HG02885 (cell line): Measurements from ENCODE around the gene ATP2A3.
A peak's percentile ranks its signal among the peaks of the same experiment; 100 is the strongest.

ENCODE experiments used
- ATAC-seq: cut with Tn5 transposase; IDR thresholded peaks from one replicate; pipeline ENCODE4 v1.9.1; 2021; ENCODE audit warnings: mild to moderate bottlenecking; ENCODE audit not compliant: unreplicated experiment, poor library complexity

ATP2A3 gene

DNA sequence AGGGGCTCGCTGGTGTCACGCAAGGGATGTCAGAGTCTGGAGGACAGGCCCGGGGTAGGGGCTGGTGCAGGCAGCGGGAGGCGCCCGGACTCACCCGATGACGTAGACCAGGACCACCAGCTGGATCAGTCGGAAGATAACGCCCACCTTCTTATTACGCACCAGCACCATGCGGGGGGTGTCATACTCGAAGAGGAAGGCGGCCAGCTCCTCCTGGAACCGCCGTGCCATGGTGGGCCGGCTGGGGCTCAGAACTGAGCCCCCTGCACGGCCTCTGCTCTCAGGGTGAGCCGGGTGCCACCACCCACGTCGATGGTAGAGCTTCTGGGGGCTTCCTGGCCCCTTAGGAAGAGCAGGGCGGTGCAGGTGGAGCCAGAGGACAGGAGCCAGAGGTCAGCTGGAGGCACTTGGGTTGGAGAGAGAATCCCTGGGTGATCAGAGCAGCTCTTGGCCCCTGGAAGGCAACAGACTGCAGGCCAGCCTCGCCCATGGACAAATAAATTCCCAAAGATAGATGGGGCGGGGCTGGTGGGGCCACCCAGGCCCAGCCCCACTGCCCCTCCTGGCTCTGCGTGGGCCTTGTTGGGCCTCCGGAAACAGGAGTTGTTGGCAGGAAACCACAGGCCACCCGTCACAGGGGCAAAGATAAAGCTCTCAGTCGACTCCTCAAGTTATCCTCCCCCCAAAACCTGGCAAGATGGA is 48.1 kb downstream of the ATP2A3 start, which contains the start of gene P2RX1:
P2RX1 (minus strand) TSS at position 471 of the 702 bp plus-strand sequence; CDS start at position 231, 240 bp downstream.
- ATAC-seq: no peak

DNA sequence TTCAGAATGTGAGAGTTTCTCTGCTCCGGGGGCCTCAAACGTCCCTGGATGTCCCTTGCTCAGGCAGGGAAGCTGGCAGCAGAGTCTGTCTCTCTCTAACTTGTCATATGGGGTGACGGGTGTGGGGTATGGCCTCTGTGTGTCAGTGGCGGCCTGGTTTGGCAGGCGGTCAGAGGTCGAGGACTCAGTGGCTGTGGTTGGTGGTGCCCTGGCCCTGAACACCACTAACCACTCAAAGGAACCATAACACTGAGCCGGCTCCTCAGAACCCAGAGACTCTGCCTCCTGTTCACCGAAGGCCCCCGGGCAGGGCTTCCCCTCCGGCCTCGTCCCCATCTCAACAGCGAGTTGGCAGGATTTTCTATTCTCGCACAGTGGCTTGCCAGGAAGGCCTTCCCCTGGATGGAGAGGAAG is 48.6 kb downstream of the ATP2A3 start:
- ATAC-seq: no peak

DNA sequence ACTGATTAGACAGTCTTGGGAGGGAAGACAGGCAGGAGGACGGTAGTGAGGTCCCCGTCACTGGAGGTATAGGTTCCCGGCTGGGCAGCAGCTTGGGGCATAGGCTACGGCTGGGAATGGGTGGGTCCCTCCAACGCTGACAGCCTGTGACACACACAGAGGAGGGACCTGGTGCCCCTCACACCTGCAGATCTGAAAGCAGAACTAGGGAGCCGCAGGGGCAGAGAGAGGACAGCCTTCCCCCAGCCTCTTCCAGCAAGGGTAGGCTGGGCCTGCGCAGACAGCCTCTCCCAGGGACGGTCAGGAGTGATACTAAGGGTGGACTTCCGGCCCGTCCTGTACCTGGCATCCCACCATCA is 49.9 kb downstream of the ATP2A3 start:
- ATAC-seq: peak; percentile 50

DNA sequence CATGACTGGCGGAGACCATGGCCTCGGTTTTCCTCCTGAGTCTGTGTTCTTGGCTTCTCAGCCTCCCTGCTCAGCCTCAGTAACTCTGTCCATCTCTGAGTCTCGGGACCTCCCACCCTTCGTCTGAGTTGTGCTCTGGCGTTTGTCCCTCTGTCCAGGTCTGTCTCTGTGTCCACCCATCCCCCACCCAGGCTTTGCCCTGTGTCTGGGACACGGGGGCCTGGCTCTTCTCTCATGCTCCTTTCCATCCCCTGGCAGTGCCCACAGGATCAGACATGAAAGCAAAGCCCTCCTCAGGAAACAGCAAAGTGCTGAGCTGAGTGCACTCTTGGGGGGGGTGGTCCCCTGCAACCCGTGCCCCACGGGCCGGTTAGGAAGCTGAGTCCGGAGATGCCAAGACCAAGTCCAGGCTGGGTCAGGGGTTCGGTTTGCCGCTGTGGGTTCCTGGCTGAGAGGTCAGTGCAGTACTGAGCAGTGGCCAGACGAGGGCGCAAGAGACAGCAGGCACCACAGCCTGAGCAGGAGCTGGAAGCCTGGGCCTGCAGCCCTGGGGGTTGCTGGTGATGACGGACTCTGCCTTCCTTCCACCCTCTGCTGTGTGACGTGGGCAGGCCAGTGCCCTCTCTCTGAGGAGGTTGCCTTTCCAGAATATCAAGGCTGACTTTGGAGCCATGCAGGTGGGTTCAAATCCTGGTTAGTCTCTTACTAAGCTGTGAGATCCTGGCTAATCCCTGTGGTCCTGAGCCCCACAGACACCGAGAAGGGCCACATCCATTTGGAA is 50.5 kb downstream of the ATP2A3 start:
- peak; percentile 53 for ATAC-seq

DNA sequence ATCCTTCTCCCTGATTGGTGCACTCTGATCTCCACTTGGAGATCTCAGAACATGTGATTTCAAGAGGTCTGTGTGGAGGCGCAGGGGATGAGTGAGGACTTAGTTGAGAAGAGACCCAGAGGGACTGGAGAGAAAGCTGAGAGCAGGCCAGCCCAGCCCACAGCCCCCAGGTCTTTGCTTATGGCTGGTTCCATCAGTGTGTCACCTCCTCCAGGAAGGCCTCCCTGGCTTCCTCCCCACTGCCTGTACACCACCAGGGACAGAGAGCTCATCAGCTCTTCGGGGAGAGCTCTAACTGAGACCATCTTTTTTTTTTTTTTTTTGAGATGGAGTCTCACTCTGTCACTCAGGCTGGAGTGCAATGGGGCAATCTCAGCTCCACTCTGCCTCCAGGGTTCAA is 51.4 kb downstream of the ATP2A3 start:
- no peak for ATAC-seq

DNA sequence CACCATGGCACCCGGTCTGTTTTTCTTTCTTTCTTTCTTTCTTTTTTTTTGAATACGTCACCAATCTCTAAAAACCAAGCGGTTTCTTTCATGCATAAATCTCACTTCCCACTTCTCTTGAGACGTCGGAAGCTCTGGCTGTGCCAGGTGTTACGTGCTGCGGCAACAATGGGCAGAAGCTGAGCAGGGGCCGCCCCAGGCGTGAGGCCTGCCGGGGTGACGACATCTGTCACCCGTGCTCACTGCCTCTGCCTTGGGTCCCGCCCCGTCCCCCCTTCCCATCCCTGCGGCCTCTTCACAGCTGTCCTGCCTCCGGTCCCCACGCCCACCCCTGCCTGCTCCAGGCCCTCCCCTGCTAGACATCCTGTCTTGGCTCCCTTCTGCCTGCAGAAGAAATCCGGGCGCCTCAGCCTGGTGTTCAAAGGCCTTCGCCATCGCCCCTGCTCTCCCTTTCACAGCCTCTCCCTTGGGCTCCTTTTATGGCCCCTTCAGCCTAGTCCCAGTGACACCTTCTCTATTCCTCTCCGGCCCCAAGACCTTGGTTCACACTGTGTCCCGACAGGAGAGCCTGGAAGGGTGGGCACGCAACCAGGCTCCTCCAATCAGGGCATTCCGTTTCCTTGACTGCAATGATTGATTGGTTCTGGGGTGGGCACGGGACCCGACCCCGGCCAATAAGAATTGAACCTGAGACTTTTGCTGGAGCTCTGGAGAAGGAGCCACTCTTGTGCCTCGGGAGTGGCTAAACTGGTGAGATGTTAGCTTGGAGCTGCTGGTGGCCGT is 52.8 kb downstream of the ATP2A3 start:
- ATAC-seq: peak; percentile 78

DNA sequence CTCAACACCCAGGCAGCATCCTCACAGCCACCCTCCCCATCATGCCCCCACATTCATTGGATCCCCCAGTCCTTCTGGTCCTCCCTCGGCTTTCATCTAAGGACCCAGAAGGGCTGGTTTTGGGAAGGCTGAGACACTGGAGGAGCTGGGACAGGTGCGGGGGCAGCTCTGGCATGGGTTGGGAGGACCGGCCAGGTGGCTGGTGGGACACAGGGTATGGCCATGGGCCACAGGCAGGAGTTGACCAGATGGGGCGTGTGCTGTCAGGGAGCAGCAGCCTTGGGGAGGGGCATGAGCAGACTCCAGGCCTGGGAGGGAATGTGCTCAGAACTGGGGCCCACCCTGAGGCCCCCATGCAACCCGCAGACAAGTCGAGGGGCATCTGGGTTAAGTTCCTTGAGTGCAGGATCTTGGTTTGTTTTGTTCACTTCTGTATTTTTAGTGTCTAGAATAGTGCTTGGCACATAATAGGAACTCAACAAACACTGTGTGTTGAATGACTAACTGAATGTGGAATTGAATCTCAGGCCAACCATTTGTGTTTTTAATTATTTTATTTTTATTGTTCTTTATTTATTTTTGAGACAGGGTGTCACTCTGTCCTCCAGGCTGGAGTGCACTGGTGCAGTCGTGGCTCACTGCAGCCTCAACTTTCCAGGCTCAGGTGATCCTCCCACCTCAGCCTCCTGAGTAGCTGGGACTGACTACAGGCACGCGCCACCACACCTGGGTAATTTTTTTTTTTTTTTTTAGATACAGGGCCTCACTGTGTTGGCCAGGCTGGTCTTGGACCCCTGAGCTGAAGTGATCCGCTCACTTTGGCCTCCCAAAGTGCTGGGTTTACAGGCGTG is 53.6 kb downstream of the ATP2A3 start:
- no peak for ATAC-seq

DNA sequence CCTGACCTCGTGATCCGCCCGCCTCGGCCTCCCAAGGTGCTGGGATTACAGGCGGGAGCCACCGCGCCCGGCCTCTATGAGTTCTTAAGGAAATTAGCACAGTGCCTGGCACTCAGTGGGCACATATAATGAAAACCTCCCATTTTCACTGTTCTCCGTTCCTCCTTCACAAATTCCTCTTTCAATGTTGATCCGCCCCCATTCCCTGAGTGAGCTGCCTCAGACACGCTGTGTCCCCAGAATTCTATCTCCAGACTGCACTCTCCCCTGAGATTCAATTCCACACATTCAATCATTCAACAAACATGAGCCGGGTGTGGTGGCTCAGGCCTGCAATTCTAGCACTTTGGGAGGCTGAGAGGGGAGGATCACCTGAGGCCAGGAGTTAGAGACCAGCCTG is 55.0 kb downstream of the ATP2A3 start:
- ATAC-seq: no peak

DNA sequence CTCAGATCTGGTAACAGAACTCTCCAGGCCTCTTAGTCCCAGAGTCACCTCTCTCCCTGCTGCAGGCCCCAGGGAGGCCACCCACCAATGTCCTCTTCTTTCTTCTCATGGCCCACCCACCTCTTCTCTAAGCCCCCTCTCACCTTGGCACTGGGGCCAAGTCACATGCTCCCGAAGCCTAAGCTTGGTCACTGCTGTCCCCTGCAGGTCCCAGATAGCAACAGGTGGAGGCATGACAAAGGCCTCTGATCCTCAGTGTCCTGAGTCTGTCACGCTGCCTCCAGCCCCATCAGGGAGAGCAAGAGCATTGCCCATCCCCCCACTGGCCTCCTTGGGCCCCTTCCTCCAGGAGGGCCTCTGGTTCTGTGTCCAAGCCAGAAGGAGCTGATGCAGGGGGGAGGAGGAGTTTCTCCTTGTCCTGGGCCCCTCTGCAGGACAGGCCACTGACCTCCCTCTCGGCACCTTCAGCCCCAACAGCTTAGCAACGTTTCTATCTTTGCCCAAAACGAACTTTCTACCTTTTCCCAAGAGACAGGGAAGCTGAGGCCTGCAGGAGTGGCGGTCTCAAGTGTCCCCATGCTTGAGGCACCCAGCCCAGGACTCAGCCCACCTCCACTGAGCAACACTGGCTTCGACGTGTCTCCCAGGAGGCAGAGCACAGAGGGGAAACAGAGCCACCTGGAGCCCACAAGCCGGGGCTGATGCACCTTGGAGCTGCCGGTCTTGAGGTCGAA is 56.6 kb downstream of the ATP2A3 start:
- ATAC-seq: no peak

DNA sequence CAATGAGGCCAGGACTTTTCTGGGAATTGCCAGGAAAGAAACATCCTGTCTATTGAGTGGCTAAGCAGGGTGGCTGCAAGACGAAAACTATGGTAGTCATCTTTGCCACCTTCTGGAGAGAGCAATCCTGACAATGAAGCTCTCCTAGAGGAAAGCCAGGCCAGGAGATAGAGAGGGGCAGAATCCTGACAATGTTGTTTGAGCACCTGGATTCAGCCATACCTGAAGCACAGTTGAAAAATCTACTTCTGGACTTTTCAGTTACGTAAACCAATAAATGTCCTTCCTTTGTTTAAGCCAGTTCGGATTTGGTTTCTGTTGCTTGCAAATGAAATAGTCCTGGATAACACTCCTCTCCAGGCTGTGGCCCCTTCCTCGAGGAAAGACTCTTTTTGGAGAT is 57.4 kb downstream of the ATP2A3 start:
- ATAC-seq: no peak

DNA sequence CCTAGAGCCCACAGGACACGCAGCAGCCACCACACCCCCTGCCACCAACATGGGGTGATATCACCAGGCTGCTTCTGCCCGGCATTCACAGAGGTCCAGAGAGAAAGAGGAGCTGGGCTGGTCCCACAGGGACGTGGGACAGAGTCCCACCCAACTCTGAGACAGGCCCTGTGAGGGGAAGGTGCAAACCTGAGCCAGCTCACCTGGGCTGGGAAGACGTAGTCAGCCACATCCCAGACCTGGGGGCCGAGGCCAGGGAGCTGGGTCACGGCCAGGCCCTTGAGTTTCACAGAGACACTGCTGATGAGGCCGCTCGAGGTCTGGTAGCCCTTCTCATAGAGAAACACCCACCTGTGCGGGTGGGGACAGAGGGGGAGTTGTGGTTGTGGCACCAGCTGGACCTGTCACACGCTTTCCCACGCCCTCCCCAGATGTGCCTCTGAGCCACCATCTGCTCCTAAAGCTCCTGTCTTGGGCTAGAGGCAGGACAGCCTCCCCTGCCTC is 59.2 kb downstream of the ATP2A3 start:
- no peak for ATAC-seq

DNA sequence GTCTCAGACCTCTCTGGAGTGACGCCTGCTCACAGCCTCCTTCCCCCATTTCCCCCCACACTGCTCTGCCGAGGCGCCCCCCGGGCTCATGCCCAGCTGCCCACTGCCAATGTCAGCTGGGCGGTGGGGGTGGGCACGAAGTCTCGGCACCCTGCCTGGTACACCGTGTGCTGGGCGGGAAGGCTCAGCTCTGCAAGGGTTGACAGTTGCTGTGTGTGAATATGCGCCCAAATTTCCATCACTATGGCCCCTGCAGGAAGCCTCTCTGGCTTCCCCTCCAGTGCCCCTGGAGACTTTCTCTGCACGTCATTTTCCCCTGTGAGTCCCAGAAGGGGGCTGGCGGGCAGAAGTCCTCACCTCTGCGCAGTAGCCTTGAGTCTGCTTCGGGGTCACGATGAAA is 59.7 kb downstream of the ATP2A3 start:
- ATAC-seq: no peak

DNA sequence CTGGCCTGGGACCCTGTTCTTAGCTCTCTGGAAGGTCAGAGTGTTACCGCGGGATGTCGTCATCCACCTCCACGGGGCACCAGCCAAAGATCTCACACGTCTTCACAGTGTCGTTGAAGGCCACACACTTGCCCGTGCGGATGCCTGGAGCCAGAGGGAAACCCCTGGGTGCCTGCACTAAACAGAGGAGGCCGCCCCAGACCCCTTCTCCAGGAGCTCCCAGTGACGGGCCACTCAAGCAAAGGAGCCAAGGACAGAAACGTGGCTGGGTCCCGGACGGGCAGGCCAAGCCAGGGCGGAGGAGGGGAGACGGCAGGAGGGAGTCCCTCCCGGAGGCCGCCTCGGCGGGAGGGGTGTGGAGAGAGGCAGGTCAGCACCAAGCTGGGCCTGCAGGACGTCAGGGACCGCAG is 60.4 kb downstream of the ATP2A3 start:
- no peak for ATAC-seq

DNA sequence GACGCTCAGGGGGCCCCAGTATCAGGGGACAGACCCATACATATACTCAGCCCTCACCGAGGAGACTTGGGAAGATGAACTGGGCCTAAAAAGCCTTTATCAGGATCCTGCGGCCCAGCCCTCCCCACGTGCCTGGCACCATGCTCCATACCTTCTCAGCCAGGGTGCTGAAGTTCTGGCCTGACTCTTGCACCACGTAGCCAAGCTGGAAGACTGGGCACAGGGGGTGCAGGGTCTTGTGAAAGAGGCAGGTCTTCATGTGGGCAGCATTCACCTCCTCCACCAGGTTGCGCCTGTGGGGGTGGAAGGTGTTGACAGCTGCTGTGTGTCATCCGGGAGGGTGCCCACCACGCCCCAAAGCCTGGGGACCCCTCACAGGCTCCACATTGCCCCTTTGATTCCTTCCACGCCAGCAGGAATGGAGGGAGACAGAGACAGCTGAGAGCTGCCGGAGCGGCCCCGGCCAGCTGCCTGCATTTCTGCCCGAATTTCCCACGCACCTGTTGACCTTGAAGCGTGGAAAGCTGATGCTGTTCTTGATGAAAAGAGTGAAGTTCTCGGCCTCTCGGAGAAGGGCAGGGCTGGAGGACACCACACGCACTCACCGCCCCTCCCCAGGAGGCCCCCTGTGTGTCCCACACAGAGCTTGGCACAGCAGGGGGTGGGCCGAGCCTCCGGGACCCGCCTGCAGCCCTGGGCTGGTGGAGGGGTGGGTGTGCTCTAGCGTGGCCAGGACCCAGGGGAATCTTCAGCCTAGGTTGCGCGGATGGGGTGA is 61.0 kb downstream of the ATP2A3 start:
- no peak for ATAC-seq

DNA sequence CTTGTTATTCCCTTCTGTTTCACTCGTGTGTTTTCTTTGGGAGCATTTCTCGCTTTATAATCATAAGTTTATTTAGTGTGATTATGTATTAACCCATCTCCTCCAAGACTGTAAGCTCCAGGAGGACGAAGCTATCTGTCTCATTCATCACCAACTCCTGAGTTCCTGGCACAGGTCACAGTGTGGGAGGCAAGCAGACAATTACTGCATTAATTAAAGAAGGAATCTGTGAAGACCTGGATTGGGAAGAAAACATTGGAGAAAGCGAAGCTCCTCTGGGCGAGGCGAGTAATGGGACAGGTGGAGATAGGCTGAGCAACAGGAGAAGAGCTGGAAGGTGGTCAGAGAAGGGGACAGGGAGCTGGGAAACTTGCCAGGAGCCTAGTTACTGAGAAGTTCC is 63.6 kb downstream of the ATP2A3 start:
- no peak for ATAC-seq

DNA sequence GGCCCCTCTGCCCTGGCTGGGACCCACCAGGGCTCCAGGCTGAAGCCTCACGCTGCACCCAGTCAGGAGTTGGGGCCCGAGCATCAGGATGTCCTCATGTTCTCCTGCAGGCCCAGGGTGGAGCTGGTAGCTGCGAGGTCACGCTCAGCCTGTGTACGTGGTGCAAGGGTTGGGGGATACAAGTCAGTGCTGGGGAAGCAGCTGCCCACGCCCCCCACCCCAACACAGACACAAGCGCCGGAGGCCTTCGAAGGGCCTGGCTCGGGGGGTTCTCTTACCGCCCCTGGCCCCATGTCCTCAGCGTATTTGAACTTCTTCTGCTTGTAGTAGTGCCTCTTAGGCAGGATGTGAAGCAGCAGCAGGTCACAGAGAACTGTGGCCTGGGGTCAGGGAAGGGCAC is 66.5 kb downstream of the ATP2A3 start:
- ATAC-seq: no peak

DNA sequence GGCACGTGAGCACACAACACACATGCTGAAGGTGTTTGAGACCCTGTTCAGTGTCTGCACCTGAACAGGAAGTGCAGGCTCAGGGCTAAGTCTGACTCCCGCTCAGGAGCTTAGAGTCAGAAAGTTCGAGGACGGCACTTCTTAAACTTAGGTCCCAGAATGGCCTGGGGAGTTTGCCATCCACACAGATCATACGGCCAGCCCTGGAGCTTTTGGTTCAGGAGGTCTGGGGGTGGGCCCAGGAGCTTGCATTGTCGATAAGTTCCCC is 67.3 kb downstream of the ATP2A3 start:
- ATAC-seq: no peak

DNA sequence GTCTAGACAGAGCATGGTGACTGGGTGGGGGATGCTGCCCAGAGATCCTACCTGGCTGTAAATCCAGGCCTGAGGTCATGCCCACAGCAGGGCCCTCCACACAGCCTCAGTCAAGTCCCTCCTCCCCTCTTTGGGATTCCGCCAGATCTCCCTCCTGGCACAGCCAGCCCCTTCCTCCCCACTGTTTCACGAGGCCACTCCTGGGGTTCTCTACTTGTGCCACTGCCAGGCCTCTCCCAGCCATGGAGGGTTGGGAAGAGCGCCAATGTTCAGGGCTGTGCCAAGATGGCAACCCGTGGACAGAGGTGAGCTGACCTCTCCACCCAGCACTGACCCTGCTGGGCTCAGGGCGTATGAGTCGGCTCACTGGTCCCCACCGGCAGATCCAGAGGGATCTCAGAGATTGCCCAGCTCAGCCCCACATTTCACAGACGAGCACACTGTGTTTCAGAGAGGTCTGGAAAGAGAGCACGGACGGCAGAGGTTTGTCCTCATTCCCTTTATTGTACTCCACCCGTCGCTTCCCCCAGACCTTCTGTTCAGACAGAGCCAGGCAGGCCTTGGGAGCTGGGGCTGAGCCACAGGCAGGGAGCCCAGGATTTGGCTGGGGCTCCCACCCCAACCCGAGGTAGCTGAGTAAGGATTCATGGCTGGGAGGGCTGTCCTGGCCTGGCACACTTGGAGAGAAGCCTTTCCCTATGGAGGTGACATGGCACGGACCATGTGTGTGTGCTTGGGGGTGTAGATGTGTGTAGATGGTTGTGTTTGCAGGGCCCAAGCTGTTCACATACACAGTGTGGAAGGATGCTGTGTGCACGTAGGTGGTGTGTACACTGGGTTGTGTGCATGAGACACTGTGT is 67.9 kb downstream of the ATP2A3 start:
- no peak for ATAC-seq
